ENCODE measurements around the gene MYCL. TPM values are rescaled to one million over a fixed set of nuclear protein-coding genes. Genes with fewer than 3 reads are reported as not detected.
A peak's percentile ranks its signal among the peaks of the same experiment; 100 is the strongest.

The MYCL gene
- total and polyA plus RNA-seq, 2 of the 13 experiments (the other 11 are each of a cell fraction or from before 2014, with no cell fraction given): 0.31 to 1.7 TPM

GRCh38 chr1:39845569-39846566, 55.8 kb downstream of the MYCL start (continued):
- TF ChIP-seq LCORL (IDR thresholded peaks at IDR 0.05) (peak; percentile 75), LCORL (CRISPR knock-in tag; IDR thresholded peaks at IDR 0.05) (0 out of 2 replicates have a peak, but pooled peaks have one; percentile 17), ZXDC (CRISPR knock-in tag; IDR thresholded peaks at IDR 0.05) (no peak), TOE1 (CRISPR knock-in tag; IDR thresholded peaks at IDR 0.05) (no peak), KAT7 (CRISPR knock-in tag; IDR thresholded peaks at IDR 0.05; ENCODE audit: borderline replicate concordance) (no peak), NCOA5 (CRISPR knock-in tag; IDR thresholded peaks at IDR 0.05) (no peak), HDAC2 (CRISPR knock-in tag; IDR thresholded peaks at IDR 0.05) (0 out of 2 replicates have a peak, but pooled peaks have one; percentile 34), SIX4 (CRISPR knock-in tag; IDR thresholded peaks at IDR 0.05) (no peak), GPBP1L1 (CRISPR knock-in tag; IDR thresholded peaks at IDR 0.05) (no peak), HDAC1 (CRISPR knock-in tag; IDR thresholded peaks at IDR 0.05) (peak; percentile 41; the same call in 1 of the 2 replicates), CHD4 (IDR thresholded peaks at IDR 0.05; ENCODE audit: borderline replicate concordance, low read length) (no peak), ZNF879 (CRISPR knock-in tag; IDR thresholded peaks at IDR 0.05) (no peak), ZBTB7B (CRISPR knock-in tag; IDR thresholded peaks at IDR 0.05) (no peak), ZEB1 (IDR thresholded peaks at IDR 0.05; ENCODE audit: insufficient replicate concordance, low read depth) (no peak), SIN3B (IDR thresholded peaks at IDR 0.05; ENCODE audit: low read length) (no peak), ZNF280B (CRISPR knock-in tag; IDR thresholded peaks at IDR 0.05; ENCODE audit: borderline replicate concordance) (no peak), ZNF605 (CRISPR knock-in tag; IDR thresholded peaks at IDR 0.05) (peak; percentile 37; the same call in 1 of the 2 replicates), ZNF468 (CRISPR knock-in tag; IDR thresholded peaks at IDR 0.05) (no peak), PHF20 (CRISPR knock-in tag; IDR thresholded peaks at IDR 0.05) (no peak), ZNF800 (CRISPR knock-in tag; IDR thresholded peaks at IDR 0.05) (no peak), ADNP (CRISPR knock-in tag; IDR thresholded peaks at IDR 0.05) (no peak)
